Fibroblast of lung (primary cell): ENCODE measurements around the gene TARBP1. TPM values are rescaled to one million over a fixed set of nuclear protein-coding genes. Genes with fewer than 3 reads are reported as not detected.
A peak's percentile ranks its signal among the peaks of the same experiment; 100 is the strongest.

Source experiments
- DNase-seq, 2 donors: peaks; one replicate each; pipeline versions ENCODE4 v3.0.0 to v3.0.0-alpha.2; 2010; ENCODE audit warnings: low read depth in 2 of 2
- H2AFZ ChIP-seq: 2 replicates; pipeline ENCODE4 v1.5.1; 2012; ENCODE audit warnings: low read length, control low read depth, inconsistent platforms
- H3K27ac ChIP-seq: 2 replicates; pipeline ENCODE4 v1.5.1; 2011; ENCODE audit warnings: low read length, control low read depth; ENCODE audit not compliant: insufficient read depth
- H3K27me3 ChIP-seq: 2 replicates; pipeline ENCODE4 v1.5.1; 2011; ENCODE audit warnings: mild to moderate bottlenecking, low read length; ENCODE audit not compliant: control insufficient read depth, insufficient read depth
- H3K36me3 ChIP-seq: 2 replicates; pipeline ENCODE4 v1.5.1; 2011; ENCODE audit warnings: low read length; ENCODE audit not compliant: control insufficient read depth, insufficient read depth
- H3K4me1 ChIP-seq: 2 replicates; pipeline ENCODE4 v1.5.1; 2011; ENCODE audit warnings: low read length; ENCODE audit not compliant: control insufficient read depth, insufficient read depth; ENCODE audit errors: extremely low read depth
- H3K4me2 ChIP-seq: 2 replicates; pipeline ENCODE4 v1.5.1; 2011; ENCODE audit warnings: low read length, control low read depth; ENCODE audit not compliant: insufficient read depth; ENCODE audit errors: extremely low read depth
- H3K4me3 ChIP-seq, 4 experiments: fragments of 200-600 bp in 1 of 4; sonication (generic) in 1 of 4; replicated peaks in 1 of 4; 2 replicates each; pipeline ENCODE4 v1.5.1; 2011 to 2016; ENCODE audit warnings: low read length in 4 of 4, low read depth in 3 of 4, mild to moderate bottlenecking in 3 of 4, control low read depth in 2 of 4, inconsistent platforms in 1 of 4, mixed read lengths in 1 of 4; ENCODE audit not compliant: insufficient read depth in 1 of 4; ENCODE audit errors: control extremely low read depth in 1 of 4
- H3K79me2 ChIP-seq: 2 replicates; pipeline ENCODE4 v1.5.1; 2012; ENCODE audit warnings: mild to moderate bottlenecking, low read length, inconsistent platforms; ENCODE audit not compliant: control insufficient read depth, insufficient read depth
- H3K9ac ChIP-seq: 2 replicates; pipeline ENCODE4 v1.5.1; 2011; ENCODE audit warnings: mild to moderate bottlenecking, low read length, control low read depth; ENCODE audit not compliant: insufficient read depth
- H3K9me3 ChIP-seq: 2 replicates; pipeline ENCODE4 v1.5.1; 2012; ENCODE audit warnings: low read depth, low read length; ENCODE audit not compliant: control insufficient read depth, insufficient read depth
- H4K20me1 ChIP-seq: 2 replicates; pipeline ENCODE4 v1.5.1; 2011; ENCODE audit warnings: low read length; ENCODE audit not compliant: control insufficient read depth, insufficient read depth; ENCODE audit errors: extremely low read depth
- CTCF ChIP-seq, 2 donors: IDR thresholded peaks in 1 of 2; conservative IDR thresholded peaks in 1 of 2; 1 replicate in 1 of 2; 2 replicates in 1 of 2; pipeline ENCODE4 v1.5.1; 2011 to 2012; ENCODE audit warnings: low read length in 2 of 2, control low read depth in 1 of 2, inconsistent platforms in 1 of 2, low read depth in 1 of 2, mild to moderate bottlenecking in 1 of 2
- EZH2 ChIP-seq: IDR thresholded peaks from 2 replicates; pipeline ENCODE4 v1.5.1; 2012; ENCODE audit warnings: low read length, control low read depth, mild to moderate bottlenecking; ENCODE audit errors: missing control alignments
- polyA plus RNA-seq, 2 donors: library from polyadenylated mRNA; depleted of rRNA in 1 of 2; stranded (reverse) in 1 of 2; unstranded in 1 of 2; fragments of >200 nt; gene quantifications; 2 replicates each; pipeline ENCODE4 v1.2.1, GENCODE V29; 2011 to 2012; ENCODE audit warnings: missing spikeins in 1 of 2
- total RNA-seq: library from RNA; depleted of rRNA; stranded (reverse); fragments of >200 nt; gene quantifications from 2 replicates; pipeline ENCODE4 v1.2.1, GENCODE V29; 2014

TARBP1 gene
- total and polyA plus RNA-seq, 2 donors (not counting 1 experiment from before 2014, with no cell fraction given) = 11.6 to 20.6 TPM

- Histone ChIP-seq H3K4me3 (no peak overlapping the region), H3K4me2 (no peak overlapping the region), H3K4me1 (no peaks in the 10 kb centered on the region), H3K79me2 (no peaks in the 10 kb centered on the region), H3K9me3 (no peaks in the 10 kb centered on the region), H3K36me3 (no peaks in the 10 kb centered on the region), H4K20me1 (no peaks in the 10 kb centered on the region), H3K27me3 (no peaks in the 10 kb centered on the region), H2AFZ (no peak overlapping the region), H3K27ac (no peak overlapping the region), H3K9ac (no peak overlapping the region)
- TF ChIP-seq EZH2 (no peak), CTCF (conservative IDR thresholded peaks at IDR 0.05 in 1 of 2, IDR thresholded peaks at IDR 0.05 in 1 of 2; ENCODE audit: low read depth in 1 of 2, low read length in 2 of 2) (no peak)
- DNase-seq = no peak
Measured at GRCh38 chr1:234412830-234413229, 66.1 kb downstream of the TARBP1 start.

GRCh38 chr1:234409328-234409727 is 69.7 kb downstream of the TARBP1 start:
- no peak overlapping the region for H2AFZ ChIP-seq
- peak in 1 of 2 donors; percentile 21 for DNase-seq
- H3K79me2 ChIP-seq = no peaks in the 10 kb centered on the region
- no peak overlapping the region for H3K4me3 ChIP-seq
- no peaks in the 10 kb centered on the region for H3K4me1 ChIP-seq
- H3K36me3 ChIP-seq = no peaks in the 10 kb centered on the region
- H3K9ac ChIP-seq = no peak overlapping the region
- H3K27me3 ChIP-seq = no peaks in the 10 kb centered on the region
- H4K20me1 ChIP-seq = no peaks in the 10 kb centered on the region
- no peak overlapping the region for H3K4me2 ChIP-seq
- H3K27ac ChIP-seq = no peak overlapping the region
- TF ChIP-seq CTCF (conservative IDR thresholded peaks at IDR 0.05 in 1 of 2, IDR thresholded peaks at IDR 0.05 in 1 of 2; ENCODE audit: low read depth in 1 of 2, low read length in 2 of 2) (peak; percentile 16 to 21), EZH2 (no peak)
- H3K9me3 ChIP-seq = no peaks in the 10 kb centered on the region

GRCh38 chr1:234408757-234409156 is 70.2 kb downstream of the TARBP1 start:
- no peak overlapping the region for H3K4me3 ChIP-seq
- no peak overlapping the region for H2AFZ ChIP-seq
- no peak overlapping the region for H3K27ac ChIP-seq
- H3K4me1 ChIP-seq = no peaks in the 10 kb centered on the region
- no peaks in the 10 kb centered on the region for H3K27me3 ChIP-seq
- H3K36me3 ChIP-seq = no peaks in the 10 kb centered on the region
- TF ChIP-seq CTCF (conservative IDR thresholded peaks at IDR 0.05 in 1 of 2, IDR thresholded peaks at IDR 0.05 in 1 of 2; ENCODE audit: low read depth in 1 of 2, low read length in 2 of 2) = no peak
- TF ChIP-seq EZH2 = no peak
- no peak overlapping the region for H3K4me2 ChIP-seq
- H4K20me1 ChIP-seq = no peaks in the 10 kb centered on the region
- no peaks in the 10 kb centered on the region for H3K9me3 ChIP-seq
- no peaks in the 10 kb centered on the region for H3K79me2 ChIP-seq
- no peak overlapping the region for H3K9ac ChIP-seq
- DNase-seq = no peak
